Measurements from ENCODE around the gene SOX9. TPM values are rescaled to one million over a fixed set of nuclear protein-coding genes. Genes with fewer than 3 reads are reported as not detected.

The SOX9 gene
- total and polyA plus RNA-seq, 4 donors = 0.42 to 1.7 (median 0.99) TPM

GRCh38 chr17:72087876-72088275 lies 32.9 kb upstream of the SOX9 start:
- TF ChIP-seq HNF4A (conservative IDR thresholded peaks at IDR 0.05) (no peak), HNF4G (IDR thresholded peaks at IDR 0.05) (no peak), GABPA (IDR thresholded peaks at IDR 0.05 in 1 of 2, conservative IDR thresholded peaks at IDR 0.05 in 1 of 2) (no peak), YY1 (IDR thresholded peaks at IDR 0.05) (no peak), NR2F2 (IDR thresholded peaks at IDR 0.05) (no peak), REST (IDR thresholded peaks at IDR 0.05) (no peak), EGR1 (IDR thresholded peaks at IDR 0.05; ENCODE audit: low read depth in 2 of 2) (no peak), RXRA (IDR thresholded peaks at IDR 0.05) (no peak), FOXA2 (IDR thresholded peaks at IDR 0.05) (no peak), JUND (IDR thresholded peaks at IDR 0.05) (no peak), RAD21 (IDR thresholded peaks at IDR 0.05) (no peak), SP1 (IDR thresholded peaks at IDR 0.05) (no peak), TAF1 (conservative IDR thresholded peaks at IDR 0.05) (no peak), FOXA1 (IDR thresholded peaks at IDR 0.05) (no peak)
- TF ChIP-seq, protein P1, sequence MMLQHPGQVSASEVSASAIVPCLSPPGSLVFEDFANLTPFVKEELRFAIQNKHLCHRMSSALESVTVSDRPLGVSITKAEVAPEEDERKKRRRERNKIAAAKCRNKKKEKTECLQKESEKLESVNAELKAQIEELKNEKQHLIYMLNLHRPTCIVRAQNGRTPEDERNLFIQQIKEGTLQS (IDR thresholded peaks at IDR 0.05) = no peak
- TF ChIP-seq, protein P2, sequence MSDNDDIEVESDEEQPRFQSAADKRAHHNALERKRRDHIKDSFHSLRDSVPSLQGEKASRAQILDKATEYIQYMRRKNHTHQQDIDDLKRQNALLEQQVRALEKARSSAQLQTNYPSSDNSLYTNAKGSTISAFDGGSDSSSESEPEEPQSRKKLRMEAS (IDR thresholded peaks at IDR 0.05) = no peak
- TF ChIP-seq, protein P3, sequence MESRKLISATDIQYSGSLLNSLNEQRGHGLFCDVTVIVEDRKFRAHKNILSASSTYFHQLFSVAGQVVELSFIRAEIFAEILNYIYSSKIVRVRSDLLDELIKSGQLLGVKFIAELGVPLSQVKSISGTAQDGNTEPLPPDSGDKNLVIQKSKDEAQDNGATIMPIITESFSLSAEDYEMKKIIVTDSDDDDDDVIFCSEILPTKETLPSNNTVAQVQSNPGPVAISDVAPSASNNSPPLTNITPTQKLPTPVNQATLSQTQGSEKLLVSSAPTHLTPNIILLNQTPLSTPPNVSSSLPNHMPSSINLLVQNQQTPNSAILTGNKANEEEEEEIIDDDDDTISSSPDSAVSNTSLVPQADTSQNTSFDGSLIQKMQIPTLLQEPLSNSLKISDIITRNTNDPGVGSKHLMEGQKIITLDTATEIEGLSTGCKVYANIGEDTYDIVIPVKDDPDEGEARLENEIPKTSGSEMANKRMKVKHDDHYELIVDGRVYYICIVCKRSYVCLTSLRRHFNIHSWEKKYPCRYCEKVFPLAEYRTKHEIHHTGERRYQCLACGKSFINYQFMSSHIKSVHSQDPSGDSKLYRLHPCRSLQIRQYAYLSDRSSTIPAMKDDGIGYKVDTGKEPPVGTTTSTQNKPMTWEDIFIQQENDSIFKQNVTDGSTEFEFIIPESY (IDR thresholded peaks at IDR 0.05) = no peak
- TF ChIP-seq, protein P4, sequence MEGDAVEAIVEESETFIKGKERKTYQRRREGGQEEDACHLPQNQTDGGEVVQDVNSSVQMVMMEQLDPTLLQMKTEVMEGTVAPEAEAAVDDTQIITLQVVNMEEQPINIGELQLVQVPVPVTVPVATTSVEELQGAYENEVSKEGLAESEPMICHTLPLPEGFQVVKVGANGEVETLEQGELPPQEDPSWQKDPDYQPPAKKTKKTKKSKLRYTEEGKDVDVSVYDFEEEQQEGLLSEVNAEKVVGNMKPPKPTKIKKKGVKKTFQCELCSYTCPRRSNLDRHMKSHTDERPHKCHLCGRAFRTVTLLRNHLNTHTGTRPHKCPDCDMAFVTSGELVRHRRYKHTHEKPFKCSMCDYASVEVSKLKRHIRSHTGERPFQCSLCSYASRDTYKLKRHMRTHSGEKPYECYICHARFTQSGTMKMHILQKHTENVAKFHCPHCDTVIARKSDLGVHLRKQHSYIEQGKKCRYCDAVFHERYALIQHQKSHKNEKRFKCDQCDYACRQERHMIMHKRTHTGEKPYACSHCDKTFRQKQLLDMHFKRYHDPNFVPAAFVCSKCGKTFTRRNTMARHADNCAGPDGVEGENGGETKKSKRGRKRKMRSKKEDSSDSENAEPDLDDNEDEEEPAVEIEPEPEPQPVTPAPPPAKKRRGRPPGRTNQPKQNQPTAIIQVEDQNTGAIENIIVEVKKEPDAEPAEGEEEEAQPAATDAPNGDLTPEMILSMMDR (IDR thresholded peaks at IDR 0.05; ENCODE audit: low read depth, low read length, missing input control) = no peak
- Histone ChIP-seq H3K36me3 (ENCODE audit: control insufficient read depth in 4 of 4, insufficient read depth in 3 of 4, low read depth in 1 of 4, low read length in 3 of 4) (no peaks in the 10 kb centered on the region), H3K27ac (ENCODE audit: low read depth in 1 of 2, low read length in 2 of 2) (no peak overlapping the region), H3K4me1 (ENCODE audit: control insufficient read depth in 4 of 4, insufficient read depth in 4 of 4, low read length in 3 of 4) (peaks cover 2 to 10% (median 6%) of the 10 kb centered on the region in 4 donors), H3K4me3 (ENCODE audit: low read depth in 1 of 3, low read length in 3 of 3) (no peak overlapping the region), H3K27me3 (ENCODE audit: control insufficient read depth in 4 of 4, insufficient read depth in 4 of 4, low read length in 3 of 4) (no peaks in the 10 kb centered on the region), H3K9ac (ENCODE audit: low read depth in 1 of 2, low read length in 2 of 2) (no peak overlapping the region), H3K9me3 (ENCODE audit: control insufficient read depth in 4 of 4, low read length in 3 of 4) (no peaks in the 10 kb centered on the region)
- DNase-seq (ENCODE audit: low spot score) = no peak
- WGBS = 88% methylated on average over 1 of the region's 1 CpG
